IPS-18c (cell line): ENCODE results near the gene SOX8.

Source experiments
- H3K4me3 ChIP-seq: 2 replicates; pipeline ENCODE4 v1.7.0; 2013; ENCODE audit warnings: low read depth, mild to moderate bottlenecking, low read length, moderate library complexity; ENCODE audit not compliant: insufficient read depth
- H3K9me3 ChIP-seq: one replicate; pipeline ENCODE4 v1.6.1; 2013; ENCODE audit warnings: mild to moderate bottlenecking, low read length, moderate library complexity; ENCODE audit not compliant: control insufficient read depth, insufficient read depth

SOX8 gene

GRCh38 chr16:979859-980594 lies 1.5 kb upstream of the SOX8 start:
- peaks cover 2% of the 10 kb centered on the region for H3K9me3 ChIP-seq
- H3K4me3 ChIP-seq, result peak overlapping the region; percentile 66

- peaks cover 2% of the 10 kb centered on the region for H3K9me3 ChIP-seq
- H3K4me3 ChIP-seq, result peak overlapping the region; percentile 66
Measured at GRCh38 chr16:980595-980854, 1.0 kb upstream of the SOX8 start.

DNA sequence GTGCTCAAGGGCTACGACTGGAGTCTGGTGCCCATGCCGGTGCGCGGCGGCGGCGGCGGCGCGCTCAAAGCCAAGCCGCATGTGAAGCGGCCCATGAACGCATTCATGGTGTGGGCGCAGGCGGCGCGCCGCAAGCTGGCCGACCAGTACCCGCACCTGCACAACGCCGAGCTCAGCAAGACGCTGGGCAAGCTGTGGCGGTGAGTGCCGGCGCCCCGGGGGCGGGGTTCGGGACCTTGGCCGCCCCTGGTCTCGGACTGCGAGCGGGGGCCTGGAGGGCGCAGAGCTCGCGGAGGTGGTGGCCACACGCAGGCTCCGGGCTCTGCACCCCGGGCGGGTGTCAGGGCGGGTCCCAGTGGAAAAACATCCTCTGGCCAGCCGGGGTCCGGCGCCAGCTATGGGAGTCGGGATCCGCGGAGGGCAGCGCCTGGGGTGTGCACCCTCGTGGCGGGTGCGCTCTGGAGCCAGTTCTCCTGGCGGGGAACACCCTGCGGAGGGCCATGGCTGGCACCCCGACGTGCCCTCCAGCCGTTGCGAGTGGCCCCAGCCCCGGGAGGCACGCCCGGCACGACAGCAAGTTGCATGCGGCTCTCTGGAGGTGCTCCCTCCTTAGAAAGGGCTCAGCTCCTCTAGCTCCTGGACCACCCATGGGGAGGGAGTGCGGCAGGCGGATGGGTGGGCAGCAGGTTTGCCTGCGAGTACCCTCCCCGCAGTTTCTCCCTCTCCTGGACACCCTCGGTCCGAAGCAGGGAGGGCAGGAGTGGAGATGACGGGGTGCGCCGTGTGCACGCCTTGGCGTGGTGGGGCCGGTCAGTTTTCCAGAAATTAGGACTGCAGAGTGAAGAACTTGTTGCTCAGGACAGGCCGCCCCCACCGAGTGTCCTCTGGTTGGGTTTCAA lies 824 bp downstream of the SOX8 start:
- peak overlapping the region; percentile 52 for H3K4me3 ChIP-seq
- H3K9me3 ChIP-seq, result peaks cover 2% of the 10 kb centered on the region

GRCh38 chr16:983044-984030 lies 1.8 kb downstream of the SOX8 start:
- Histone ChIP-seq H3K9me3 (peaks cover 2% of the 10 kb centered on the region), H3K4me3 (peak overlapping the region; percentile 52; the same call in 1 of the 2 replicates)

- Histone ChIP-seq H3K9me3 (peaks cover 2% of the 10 kb centered on the region), H3K4me3 (no peak overlapping the region)
Measured at GRCh38 chr16:984121-984694, 2.6 kb downstream of the SOX8 start.

- Histone ChIP-seq H3K9me3 (no peaks in the 10 kb centered on the region), H3K4me3 (no peak overlapping the region)
Measured at GRCh38 chr16:984736-985636, 3.4 kb downstream of the SOX8 start.

- Histone ChIP-seq H3K9me3 (no peaks in the 10 kb centered on the region), H3K4me3 (no peak overlapping the region)
Measured at GRCh38 chr16:985646-986400, 4.3 kb downstream of the SOX8 start.

DNA sequence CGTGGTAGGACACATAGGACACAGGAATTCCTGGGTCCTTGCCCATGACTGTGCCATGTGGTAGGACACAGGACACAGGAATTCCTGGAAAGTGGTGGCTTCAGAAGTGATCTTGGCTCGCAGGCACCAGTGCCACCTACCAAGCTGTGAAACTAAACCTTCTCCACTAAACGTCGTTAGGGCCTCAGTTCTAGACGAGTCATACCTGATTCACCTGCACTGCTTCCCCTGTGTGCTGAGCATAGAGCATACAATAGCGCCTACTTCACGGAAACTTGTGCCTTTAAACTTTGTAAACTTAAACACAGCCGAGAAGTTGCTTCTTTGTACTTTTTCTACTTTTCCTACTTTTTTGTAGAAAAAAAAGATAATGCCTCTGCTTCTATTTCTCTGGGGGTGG lies 4.8 kb downstream of the SOX8 start:
- Histone ChIP-seq H3K9me3 (no peaks in the 10 kb centered on the region), H3K4me3 (no peak overlapping the region)

DNA sequence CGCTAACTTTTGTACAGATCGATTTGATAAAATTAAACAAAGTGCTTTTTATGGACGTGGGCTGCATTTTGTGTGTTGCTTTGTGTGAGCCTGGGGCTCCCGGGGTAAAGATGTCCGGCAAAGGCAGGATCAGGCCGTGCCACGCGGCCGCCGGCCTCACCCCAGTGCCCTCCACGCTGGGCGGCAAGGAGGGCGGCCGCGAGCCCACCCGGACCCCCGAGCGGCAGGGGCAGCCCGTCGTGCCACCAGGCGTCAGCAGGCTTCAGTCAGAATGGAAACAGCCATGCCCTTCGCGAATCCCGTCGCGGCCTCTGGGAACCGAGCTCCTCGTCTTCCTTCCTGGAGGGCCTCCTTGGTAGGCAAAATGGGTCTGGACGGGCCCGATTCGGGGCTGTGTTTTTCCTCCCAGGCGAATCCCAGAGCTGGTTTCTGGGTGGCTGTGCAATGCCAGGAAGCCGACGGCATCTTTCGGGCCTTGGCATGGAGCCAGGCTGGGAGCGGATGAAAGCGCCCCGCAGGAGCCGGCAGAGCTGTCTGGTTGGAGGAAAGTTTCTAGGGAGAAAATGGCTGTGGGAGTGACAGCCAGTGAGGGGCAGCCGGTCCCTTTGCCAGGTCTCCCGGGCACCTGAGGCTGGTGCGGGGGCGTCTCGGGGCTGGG lies 5.5 kb downstream of the SOX8 start:
- H3K9me3 ChIP-seq, result no peaks in the 10 kb centered on the region
- no peak overlapping the region for H3K4me3 ChIP-seq

- no peak overlapping the region for H3K4me3 ChIP-seq
- H3K9me3 ChIP-seq, result no peaks in the 10 kb centered on the region
Measured at GRCh38 chr16:987906-988305, 6.3 kb downstream of the SOX8 start.

DNA sequence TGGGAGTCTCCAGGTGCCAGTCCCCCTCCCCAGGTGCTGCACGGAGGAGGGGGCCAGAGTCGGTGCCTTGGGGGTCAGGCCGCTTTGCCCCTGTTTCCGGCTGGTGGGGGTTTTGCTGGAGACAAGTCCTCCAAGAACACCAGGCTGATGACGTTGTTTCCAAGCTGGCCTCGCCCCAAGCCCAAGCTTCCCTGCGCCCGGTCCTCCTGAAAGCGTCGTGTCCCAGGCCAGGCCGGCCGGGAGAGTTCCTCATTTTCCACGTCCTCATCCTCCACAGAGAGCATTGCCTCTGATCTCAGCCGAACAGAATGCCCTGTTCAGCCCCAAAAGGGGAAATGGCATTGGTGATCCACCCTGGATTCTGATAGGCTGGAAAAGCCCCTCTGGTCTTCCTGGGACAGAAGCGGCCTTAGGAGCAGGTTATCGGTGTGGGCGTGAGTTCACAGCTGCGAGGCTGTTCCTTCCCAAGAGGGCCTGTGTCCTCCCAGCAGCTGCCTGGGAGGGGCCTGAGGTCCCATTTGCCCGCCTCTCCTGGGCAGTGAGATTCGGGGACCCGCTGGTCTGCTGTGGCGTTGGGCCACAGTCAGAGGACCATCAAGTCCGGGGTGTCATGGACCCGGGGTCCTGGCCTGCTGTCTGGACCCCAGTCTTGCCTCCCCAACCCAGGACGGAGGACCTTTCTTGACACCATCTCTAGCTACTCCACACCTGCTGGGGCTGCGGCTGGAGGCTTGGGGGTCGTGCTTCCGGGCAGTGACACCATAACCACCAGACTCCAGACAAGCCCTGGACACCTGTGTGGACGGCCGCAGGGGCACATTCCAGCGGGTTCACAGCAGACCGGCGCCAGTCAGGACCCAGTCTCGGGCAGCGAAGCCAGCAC lies 7.1 kb downstream of the SOX8 start:
- no peak overlapping the region for H3K4me3 ChIP-seq
- H3K9me3 ChIP-seq, result no peaks in the 10 kb centered on the region

- no peaks in the 10 kb centered on the region for H3K9me3 ChIP-seq
- no peak overlapping the region for H3K4me3 ChIP-seq
Measured at GRCh38 chr16:989354-989814, 7.8 kb downstream of the SOX8 start.

- no peak overlapping the region for H3K4me3 ChIP-seq
- H3K9me3 ChIP-seq, result peaks cover 6% of the 10 kb centered on the region
Measured at GRCh38 chr16:990516-991291, 9.1 kb downstream of the SOX8 start.

GRCh38 chr16:991345-991744 lies 9.8 kb downstream of the SOX8 start:
- H3K4me3 ChIP-seq, result no peak overlapping the region
- H3K9me3 ChIP-seq, result peaks cover 10% of the 10 kb centered on the region
